Stimulated activated CD8-positive, alpha-beta memory T cell treated with anti-CD3 and anti-CD28 coated beads, Interleukin-7, amount 100 ng/mL, for 48 hours (primary cell): ENCODE measurements around the gene CEP250.
"Not testable (repeated sequence)": the region's sequence is repeated elsewhere in the genome, so short reads cannot be mapped to it uniquely, and the experiment has no call there.

Experiments used
- DNase-seq, 2 donors: peaks; one replicate each; pipeline ENCODE4 v3.0.0-alpha.2; 2020; ENCODE audit warnings: low read depth in 1 of 2; ENCODE audit errors: extremely low read depth in 1 of 2

The CEP250 gene

GRCh38 chr20:35449855-35450254 lies 5.5 kb upstream of the CEP250 start:
- not testable (repeated sequence) for DNase-seq

- DNase-seq = no peak
These were observed 4.1 kb upstream of the CEP250 start for GRCh38 chr20:35451295-35451694.

- no peak for DNase-seq
These were observed 1.8 kb upstream of the CEP250 start for GRCh38 chr20:35453647-35454046.

GRCh38 chr20:35456700-35457099 lies 1.3 kb downstream of the CEP250 start:
- not testable (repeated sequence) for DNase-seq

- not testable (repeated sequence) for DNase-seq
These were observed 2.1 kb downstream of the CEP250 start for GRCh38 chr20:35457539-35457938.

GRCh38 chr20:35458388-35458787 lies 3.0 kb downstream of the CEP250 start:
- no peak for DNase-seq

- DNase-seq = no peak
These were observed 6.2 kb downstream of the CEP250 start for GRCh38 chr20:35461620-35462019.

GRCh38 chr20:35462351-35462750 lies 7.0 kb downstream of the CEP250 start:
- DNase-seq = no peak

- DNase-seq = no peak
These were observed 8.3 kb downstream of the CEP250 start for GRCh38 chr20:35463455-35464300.

GRCh38 chr20:35465976-35466375 lies 10.6 kb downstream of the CEP250 start:
- no peak for DNase-seq

- no peak for DNase-seq
These were observed 11.5 kb downstream of the CEP250 start for GRCh38 chr20:35466856-35467255.

GRCh38 chr20:35467339-35468224 lies 12.2 kb downstream of the CEP250 start:
- DNase-seq = no peak

- no peak for DNase-seq
These were observed 13.4 kb downstream of the CEP250 start for GRCh38 chr20:35468671-35469334.

- DNase-seq = no peak
These were observed 16.8 kb downstream of the CEP250 start for GRCh38 chr20:35472209-35472608.

GRCh38 chr20:35473684-35474083 lies 18.3 kb downstream of the CEP250 start:
- DNase-seq = no peak

- no peak for DNase-seq
These were observed 19.0 kb downstream of the CEP250 start for GRCh38 chr20:35474303-35474871.

GRCh38 chr20:35476288-35476687 lies 20.9 kb downstream of the CEP250 start:
- no peak for DNase-seq

GRCh38 chr20:35478804-35479472 lies 23.5 kb downstream of the CEP250 start:
- DNase-seq = no peak

- no peak for DNase-seq
These were observed 24.4 kb downstream of the CEP250 start for GRCh38 chr20:35479798-35480197.

GRCh38 chr20:35487479-35487878 lies 32.1 kb downstream of the CEP250 start:
- DNase-seq = no peak
